Measurements from ENCODE around the gene NHS. TPM values are rescaled to one million over a fixed set of nuclear protein-coding genes. Genes with fewer than 3 reads are reported as not detected.

Gene NHS
- total RNA-seq, 4 donors from 2014 or later = 0.20 to 0.39 (median 0.30) TPM

DNA sequence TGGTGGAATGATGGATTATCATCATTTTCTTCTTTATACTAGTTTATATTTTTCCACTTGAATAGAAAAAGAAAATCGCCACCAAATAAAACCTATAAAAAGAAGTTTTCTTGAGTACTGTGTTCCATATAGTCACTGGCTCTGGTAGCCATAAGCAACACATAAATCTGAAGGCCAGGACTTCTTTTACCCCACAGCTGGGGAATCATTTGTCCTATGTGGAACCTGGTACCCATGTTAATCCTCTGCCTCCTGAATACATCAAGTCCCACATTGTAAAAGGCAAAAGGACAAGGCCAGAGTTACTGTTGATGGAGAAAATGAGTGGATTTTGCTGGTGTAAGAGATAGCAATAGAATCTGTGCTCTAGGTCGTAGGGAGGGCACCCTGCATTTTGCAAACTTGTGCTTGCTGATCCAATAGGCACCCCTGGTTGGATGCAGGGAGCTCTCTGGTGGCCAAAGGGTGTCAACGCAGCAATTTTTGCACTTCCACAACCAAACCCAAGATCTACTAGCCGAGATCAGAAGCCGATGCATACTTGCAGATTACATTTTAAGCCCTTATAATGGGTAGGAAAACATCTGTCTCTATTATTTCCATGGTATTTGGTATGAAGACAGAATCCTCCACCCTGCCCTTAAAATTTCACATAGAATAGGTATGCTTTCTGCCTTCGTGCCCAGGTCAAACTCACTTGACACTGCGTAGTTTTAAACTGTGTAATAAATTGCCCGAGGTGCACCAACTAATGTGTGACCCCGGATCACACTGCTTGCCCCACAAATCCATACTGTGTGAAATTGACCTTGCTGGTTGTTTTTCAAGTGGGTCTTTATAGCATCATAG lies 216.1 kb downstream of the NHS start:
- H3K4me3 ChIP-seq = no peak overlapping the region
- TF ChIP-seq POLR2A (IDR thresholded peaks at IDR 0.05) = no peak
- TF ChIP-seq, protein P1, sequence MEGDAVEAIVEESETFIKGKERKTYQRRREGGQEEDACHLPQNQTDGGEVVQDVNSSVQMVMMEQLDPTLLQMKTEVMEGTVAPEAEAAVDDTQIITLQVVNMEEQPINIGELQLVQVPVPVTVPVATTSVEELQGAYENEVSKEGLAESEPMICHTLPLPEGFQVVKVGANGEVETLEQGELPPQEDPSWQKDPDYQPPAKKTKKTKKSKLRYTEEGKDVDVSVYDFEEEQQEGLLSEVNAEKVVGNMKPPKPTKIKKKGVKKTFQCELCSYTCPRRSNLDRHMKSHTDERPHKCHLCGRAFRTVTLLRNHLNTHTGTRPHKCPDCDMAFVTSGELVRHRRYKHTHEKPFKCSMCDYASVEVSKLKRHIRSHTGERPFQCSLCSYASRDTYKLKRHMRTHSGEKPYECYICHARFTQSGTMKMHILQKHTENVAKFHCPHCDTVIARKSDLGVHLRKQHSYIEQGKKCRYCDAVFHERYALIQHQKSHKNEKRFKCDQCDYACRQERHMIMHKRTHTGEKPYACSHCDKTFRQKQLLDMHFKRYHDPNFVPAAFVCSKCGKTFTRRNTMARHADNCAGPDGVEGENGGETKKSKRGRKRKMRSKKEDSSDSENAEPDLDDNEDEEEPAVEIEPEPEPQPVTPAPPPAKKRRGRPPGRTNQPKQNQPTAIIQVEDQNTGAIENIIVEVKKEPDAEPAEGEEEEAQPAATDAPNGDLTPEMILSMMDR (IDR thresholded peaks at IDR 0.05 in 4 of 5, conservative IDR thresholded peaks at IDR 0.05 in 1 of 5) = peak; percentile 31 to 71 (median 47)
- H3K36me3 ChIP-seq = no peaks in the 10 kb centered on the region
- DNase-seq (peak; percentile 9 to 41), ATAC-seq (peak; percentile 85 to 86)
- in situ Hi-C loops (cut with MboI; ENCODE audit: low sequenced_read_pairs in 4 of 4) (loop anchor here in 2 of 4 donors (25.0 kb wide), 1 partner anchor 354 kb away; no protein-coding TSS in a partner anchor), intact Hi-C loops (cut with DNase I; ENCODE audit: low total_unique reads) (loop anchor here (1.0 to 10.0 kb wide), 2 partner anchors 56 to 94 kb away; no protein-coding TSS in a partner anchor)
- H3K27ac ChIP-seq = peak overlapping the region in 3 of 4 donors; percentile 7 to 62 (median 57)
- H3K9me3 ChIP-seq = no peaks in the 10 kb centered on the region
- no peaks in the 10 kb centered on the region for H3K27me3 ChIP-seq
- H3K4me1 ChIP-seq = peaks cover 0 to 5% of the 10 kb centered on the region in 2 donors

DNA sequence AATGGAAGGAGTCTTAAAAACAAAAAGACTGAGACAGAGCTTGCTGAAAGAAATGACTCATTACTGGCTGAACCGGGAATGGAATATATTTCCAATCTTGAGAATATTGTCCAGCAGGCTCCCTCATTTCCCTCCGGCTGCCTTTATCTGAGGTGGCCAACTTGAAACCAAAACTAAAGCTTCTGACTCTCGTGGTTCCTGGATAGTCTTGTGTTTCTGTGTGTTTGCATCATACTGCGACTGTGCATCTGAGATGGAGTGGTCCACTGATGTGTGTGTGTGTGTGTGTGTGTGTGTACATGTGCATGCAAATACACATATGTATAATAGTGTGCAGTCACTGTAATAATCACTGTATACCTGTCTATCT lies 216.7 kb downstream of the NHS start:
- peak overlapping the region in 3 of 4 donors; percentile 7 to 62 (median 57) for H3K27ac ChIP-seq
- DNase-seq (no peak), ATAC-seq (peak; percentile 33 to 49)
- H3K4me3 ChIP-seq = no peak overlapping the region
- H3K36me3 ChIP-seq = no peaks in the 10 kb centered on the region
- H3K9me3 ChIP-seq = no peaks in the 10 kb centered on the region
- in situ Hi-C loops (cut with MboI; ENCODE audit: low sequenced_read_pairs in 4 of 4) = loop anchor here in 2 of 4 donors (25.0 kb wide), 1 partner anchor 354 kb away; no protein-coding TSS in a partner anchor
- intact Hi-C loops (cut with DNase I; ENCODE audit: low total_unique reads) = loop anchor here (1.0 to 10.0 kb wide), 2 partner anchors 56 to 93 kb away; no protein-coding TSS in a partner anchor
- TF ChIP-seq, protein P1 (IDR thresholded peaks at IDR 0.05 in 4 of 5, conservative IDR thresholded peaks at IDR 0.05 in 1 of 5) = no peak
- no peak for TF ChIP-seq POLR2A (IDR thresholded peaks at IDR 0.05)
- peaks cover 0 to 5% of the 10 kb centered on the region in 2 donors for H3K4me1 ChIP-seq
- H3K27me3 ChIP-seq = no peaks in the 10 kb centered on the region

DNA sequence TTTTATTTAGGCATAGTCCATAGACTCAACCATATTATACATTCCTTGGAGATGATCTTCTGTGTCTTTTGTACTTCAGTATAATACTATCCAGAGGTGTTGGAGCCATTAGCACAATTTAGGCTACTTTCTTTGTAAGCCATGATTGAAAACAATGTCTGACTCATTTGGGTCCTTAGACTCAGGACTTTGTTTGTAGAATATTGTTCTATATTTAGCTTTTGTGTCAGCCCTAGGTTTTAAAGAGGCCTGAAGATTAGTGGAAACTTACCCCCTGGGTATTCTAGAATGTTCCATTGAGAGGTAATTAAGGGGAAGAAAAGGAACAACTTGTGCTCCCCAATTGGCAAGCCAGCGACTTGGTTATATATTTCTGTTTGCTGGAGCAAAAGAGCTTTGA lies 217.1 kb downstream of the NHS start:
- no peaks in the 10 kb centered on the region for H3K36me3 ChIP-seq
- ATAC-seq = peak; percentile 62 to 77
- intact Hi-C loops (cut with DNase I; ENCODE audit: low total_unique reads) = loop anchor here (10.0 kb wide), 1 partner anchor 93 kb away; no protein-coding TSS in a partner anchor
- H3K27ac ChIP-seq = peak overlapping the region in 3 of 4 donors; percentile 7 to 62 (median 57)
- in situ Hi-C loops (cut with MboI; ENCODE audit: low sequenced_read_pairs in 4 of 4) = loop anchor here in 2 of 4 donors (25.0 kb wide), 1 partner anchor 355 kb away; no protein-coding TSS in a partner anchor
- TF ChIP-seq POLR2A (IDR thresholded peaks at IDR 0.05) = no peak
- TF ChIP-seq, protein P1 (IDR thresholded peaks at IDR 0.05 in 4 of 5, conservative IDR thresholded peaks at IDR 0.05 in 1 of 5) = no peak
- H3K9me3 ChIP-seq = no peaks in the 10 kb centered on the region
- DNase-seq = no peak
- peaks cover 0 to 5% of the 10 kb centered on the region in 2 donors for H3K4me1 ChIP-seq
- H3K27me3 ChIP-seq = no peaks in the 10 kb centered on the region
- H3K4me3 ChIP-seq = no peak overlapping the region

DNA sequence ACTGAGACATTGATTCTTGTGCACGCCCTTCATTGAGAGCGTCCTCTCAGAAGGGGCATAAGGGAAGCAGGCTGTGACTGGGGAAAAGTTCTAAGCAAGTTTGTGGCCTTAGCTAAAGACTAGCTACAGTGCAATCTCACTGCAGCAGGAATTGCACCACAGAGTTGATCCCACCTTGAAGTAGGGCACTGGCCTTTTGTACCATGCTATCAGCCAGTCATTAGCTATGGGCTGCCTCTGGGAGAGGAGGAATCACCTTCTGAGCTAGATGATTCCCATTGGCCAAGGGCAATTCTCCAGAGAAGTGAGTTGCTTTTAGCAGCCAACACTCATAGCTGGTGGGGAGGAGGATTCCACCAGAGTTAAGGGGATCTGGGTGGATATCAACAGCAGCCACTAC lies 219.7 kb downstream of the NHS start:
- H3K9me3 ChIP-seq = no peaks in the 10 kb centered on the region
- intact Hi-C loops (cut with DNase I; ENCODE audit: low total_unique reads) = loop anchor here (10.0 kb wide), 1 partner anchor 90 kb away; no protein-coding TSS in a partner anchor
- DNase-seq (no peak), ATAC-seq (no peak)
- H3K27me3 ChIP-seq = no peaks in the 10 kb centered on the region
- in situ Hi-C loops (cut with MboI; ENCODE audit: low sequenced_read_pairs in 4 of 4) = loop anchor here in 3 of 4 donors (5.0 to 25.0 kb wide), 2 partner anchors 37 to 357 kb away; no protein-coding TSS in a partner anchor
- no peak overlapping the region for H3K27ac ChIP-seq
- TF ChIP-seq, protein P1 (IDR thresholded peaks at IDR 0.05 in 4 of 5, conservative IDR thresholded peaks at IDR 0.05 in 1 of 5) = no peak
- no peak for TF ChIP-seq POLR2A (IDR thresholded peaks at IDR 0.05)
- no peaks in the 10 kb centered on the region for H3K36me3 ChIP-seq
- peaks cover 0 to 5% of the 10 kb centered on the region in 2 donors for H3K4me1 ChIP-seq
- H3K4me3 ChIP-seq = no peak overlapping the region
